ENCODE data around the gene MAN2A2. TPM values are rescaled to one million over a fixed set of nuclear protein-coding genes. Genes with fewer than 3 reads are reported as not detected.

Gene MAN2A2
- total and polyA plus RNA-seq, 2 of the 8 experiments (the other 6 are each of a cell fraction or from before 2014, with no cell fraction given), result 23.1 to 29.7 TPM

DNA sequence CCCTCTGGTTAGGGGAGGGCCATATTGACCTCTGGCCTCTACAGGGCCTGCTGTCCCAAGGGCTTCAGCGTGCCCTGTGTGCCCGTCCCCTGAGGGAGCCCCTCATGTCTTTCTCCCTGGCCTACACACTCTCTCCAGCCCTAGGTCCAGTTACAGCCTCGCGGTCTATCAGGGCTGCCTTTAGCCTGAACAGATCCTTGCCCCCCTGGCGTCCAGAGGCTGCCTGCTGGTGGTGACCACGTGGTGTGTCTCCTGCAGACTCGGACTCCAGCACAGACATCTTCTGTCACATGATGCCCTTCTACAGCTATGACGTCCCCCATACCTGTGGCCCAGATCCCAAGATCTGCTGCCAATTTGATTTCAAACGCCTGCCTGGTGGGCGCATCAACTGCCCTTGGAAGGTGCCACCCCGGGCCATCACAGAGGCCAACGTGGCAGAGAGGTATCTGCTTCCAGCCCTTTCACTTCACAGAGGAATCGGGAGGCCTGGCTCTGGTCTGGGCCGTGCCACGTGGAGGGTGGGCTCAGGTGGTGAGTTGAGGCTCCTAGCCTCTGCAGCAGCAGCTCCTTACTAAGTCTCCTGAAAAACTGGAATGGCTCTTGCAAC, 4.1 kb downstream of the MAN2A2 start (continued):
- TF ChIP-seq SIN3A (conservative IDR thresholded peaks at IDR 0.05 in 1 of 2, IDR thresholded peaks at IDR 0.05 in 1 of 2; ENCODE audit: low read depth in 1 of 2, low read length in 2 of 2) (no peak), GABPA (IDR thresholded peaks at IDR 0.05; ENCODE audit: borderline replicate concordance, insufficient read depth, low read length) (no peak), BACH1 (IDR thresholded peaks at IDR 0.05; ENCODE audit: low read length) (no peak), YY1 (IDR thresholded peaks at IDR 0.05; ENCODE audit: low read depth, low read length) (no peak), NRF1 (IDR thresholded peaks at IDR 0.05; ENCODE audit: low read depth, low read length) (no peak), CBX8 (IDR thresholded peaks at IDR 0.05; ENCODE audit: borderline replicate concordance, low read depth, low read length) (no peak)
